HG03280 (cell line): ENCODE results near the gene OR2T35.
"Not testable (repeated sequence)": the region's sequence is repeated elsewhere in the genome, so short reads cannot be mapped to it uniquely, and the experiment has no call there.

Source experiments
- ATAC-seq: cut with Tn5 transposase; IDR thresholded peaks from one replicate; pipeline ENCODE4 v1.9.1; 2021; ENCODE audit warnings: mild to moderate bottlenecking, moderate library complexity; ENCODE audit not compliant: unreplicated experiment

Gene OR2T35, protein sequence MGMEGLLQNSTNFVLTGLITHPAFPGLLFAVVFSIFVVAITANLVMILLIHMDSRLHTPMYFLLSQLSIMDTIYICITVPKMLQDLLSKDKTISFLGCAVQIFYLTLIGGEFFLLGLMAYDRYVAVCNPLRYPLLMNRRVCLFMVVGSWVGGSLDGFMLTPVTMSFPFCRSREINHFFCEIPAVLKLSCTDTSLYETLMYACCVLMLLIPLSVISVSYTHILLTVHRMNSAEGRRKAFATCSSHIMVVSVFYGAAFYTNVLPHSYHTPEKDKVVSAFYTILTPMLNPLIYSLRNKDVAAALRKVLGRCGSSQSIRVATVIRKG

GRCh38 chr1:248645178-248645577 lies at the start of gene OR2T35:
OR2T35 (minus strand) TSS chr1:248645278; CDS start chr1:248639258, 6,020 bp downstream.
- ATAC-seq, result not testable (repeated sequence)

DNA sequence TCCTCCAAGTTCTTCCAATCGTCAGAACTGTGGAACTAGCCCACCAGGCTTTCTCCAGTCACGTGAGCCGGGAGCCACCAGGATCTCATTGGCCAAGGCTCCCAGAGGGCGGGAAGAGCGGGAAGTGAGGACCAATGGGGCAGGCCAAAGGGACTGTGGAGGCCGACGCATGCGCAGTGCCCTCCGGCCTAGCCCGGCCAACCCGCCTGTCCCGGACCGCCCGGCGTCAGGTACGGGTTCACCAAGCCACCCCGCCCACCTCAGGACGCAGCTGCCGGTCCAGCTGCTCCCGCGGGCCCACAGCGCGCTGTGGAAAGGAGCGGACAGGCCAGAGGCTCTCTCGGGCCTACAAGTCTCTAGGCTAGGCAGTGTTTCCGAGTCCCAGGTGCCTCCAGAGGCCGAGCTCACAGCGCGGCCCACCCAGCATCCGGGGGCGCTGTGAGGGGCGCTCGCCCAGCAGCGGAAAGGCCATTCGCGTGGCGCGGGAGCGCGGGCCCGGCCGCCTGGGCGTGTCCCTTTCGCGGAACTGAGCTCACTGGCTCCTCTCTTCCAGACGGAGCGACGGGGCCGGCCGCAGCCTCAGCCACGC lies 46.6 kb upstream of the OR2T35 start:
- no peak for ATAC-seq

- peak; percentile 38 for ATAC-seq
Measured at GRCh38 chr1:248688527-248689298, 43.6 kb upstream of the OR2T35 start.

GRCh38 chr1:248686815-248687214 lies 41.7 kb upstream of the OR2T35 start:
- ATAC-seq, result peak; percentile 90

DNA sequence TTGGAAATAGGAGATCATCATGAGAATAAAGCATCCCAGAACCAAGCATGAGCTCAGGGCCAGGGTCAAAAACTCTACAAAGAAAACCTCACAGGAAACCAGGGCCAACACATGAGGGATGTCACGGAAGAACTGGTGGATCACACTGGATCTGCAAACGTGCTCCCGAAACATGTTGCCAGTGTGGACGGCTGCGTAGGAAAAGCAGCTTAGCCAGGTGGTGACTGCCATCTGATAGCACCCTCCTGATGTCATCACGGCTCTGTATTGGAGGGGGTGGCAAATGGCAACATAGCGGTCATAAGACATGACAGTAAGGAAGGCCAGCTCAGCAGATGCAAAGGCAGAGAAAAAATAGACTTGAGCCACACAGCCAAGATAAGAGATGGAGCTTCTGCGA lies 36.6 kb upstream of the OR2T35 start:
- no peak for ATAC-seq

GRCh38 chr1:248670003-248670402 lies 24.9 kb upstream of the OR2T35 start:
- no peak for ATAC-seq

DNA sequence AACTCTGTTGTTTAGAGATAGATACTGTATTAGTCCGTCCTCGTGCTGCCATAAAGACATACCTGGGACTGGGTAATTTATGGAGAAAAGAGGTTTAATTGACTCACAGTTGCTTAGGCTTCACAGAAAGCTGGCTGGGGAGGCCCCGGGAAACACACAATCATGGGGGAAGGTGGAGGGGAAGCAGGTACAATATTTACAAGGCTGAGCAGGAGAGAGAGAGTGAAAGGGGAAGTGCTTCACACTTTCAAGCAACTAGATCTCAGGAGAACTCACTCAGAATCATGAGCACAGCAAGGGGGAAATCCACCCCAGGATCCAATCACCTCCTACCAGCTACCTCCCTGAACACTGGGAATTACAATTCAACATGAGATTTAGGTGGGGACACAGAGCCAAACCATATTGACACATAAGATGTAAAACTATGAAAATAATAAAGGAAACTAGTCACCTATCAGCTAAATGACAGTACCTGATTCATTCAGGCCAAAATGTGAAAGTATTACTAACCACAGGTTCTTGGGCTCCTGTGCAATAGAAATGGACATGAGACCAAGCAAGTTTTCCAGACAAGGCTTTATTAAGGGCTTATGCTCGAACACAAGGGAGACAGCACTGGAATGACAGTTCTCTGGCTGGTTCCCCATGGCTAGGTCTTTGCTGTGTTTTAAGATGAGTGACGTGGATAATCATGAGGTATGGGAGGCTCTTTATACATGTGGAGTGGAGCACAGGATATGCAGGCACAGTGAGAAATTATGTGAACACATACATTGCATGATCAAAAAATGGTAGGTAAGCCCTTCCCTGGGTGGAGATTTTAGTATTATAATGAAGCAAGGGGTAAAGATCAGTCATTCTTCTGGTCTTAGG lies 18.6 kb upstream of the OR2T35 start:
- ATAC-seq, result peak; percentile 89

GRCh38 chr1:248656797-248657196 lies 11.7 kb upstream of the OR2T35 start:
- not testable (repeated sequence) for ATAC-seq

DNA sequence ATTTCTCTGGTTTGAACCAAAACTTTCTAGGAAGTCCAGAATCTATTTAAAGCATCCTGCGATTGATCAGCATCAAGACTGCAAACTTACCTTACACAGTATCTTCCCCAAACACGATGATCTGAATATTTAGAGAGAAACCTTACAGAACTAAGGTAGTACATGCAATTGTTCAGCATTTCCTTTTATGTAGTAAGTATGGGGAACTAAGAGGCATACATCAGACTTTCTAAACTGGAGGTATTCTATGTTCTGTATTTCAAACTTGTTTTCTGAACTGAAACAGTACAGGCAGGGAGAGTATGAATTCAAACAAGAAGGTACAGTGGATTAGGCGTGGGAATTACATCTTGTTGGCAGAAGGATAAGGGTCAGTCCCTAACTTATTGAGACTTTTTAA lies 10.3 kb upstream of the OR2T35 start, which contains the start of gene OR2T27:
TSS of gene OR2T27 (minus strand) at position 175 of the 400 bp plus-strand sequence. CDS start 4,644 bp downstream, outside the sequence.
- not testable (repeated sequence) for ATAC-seq

DNA sequence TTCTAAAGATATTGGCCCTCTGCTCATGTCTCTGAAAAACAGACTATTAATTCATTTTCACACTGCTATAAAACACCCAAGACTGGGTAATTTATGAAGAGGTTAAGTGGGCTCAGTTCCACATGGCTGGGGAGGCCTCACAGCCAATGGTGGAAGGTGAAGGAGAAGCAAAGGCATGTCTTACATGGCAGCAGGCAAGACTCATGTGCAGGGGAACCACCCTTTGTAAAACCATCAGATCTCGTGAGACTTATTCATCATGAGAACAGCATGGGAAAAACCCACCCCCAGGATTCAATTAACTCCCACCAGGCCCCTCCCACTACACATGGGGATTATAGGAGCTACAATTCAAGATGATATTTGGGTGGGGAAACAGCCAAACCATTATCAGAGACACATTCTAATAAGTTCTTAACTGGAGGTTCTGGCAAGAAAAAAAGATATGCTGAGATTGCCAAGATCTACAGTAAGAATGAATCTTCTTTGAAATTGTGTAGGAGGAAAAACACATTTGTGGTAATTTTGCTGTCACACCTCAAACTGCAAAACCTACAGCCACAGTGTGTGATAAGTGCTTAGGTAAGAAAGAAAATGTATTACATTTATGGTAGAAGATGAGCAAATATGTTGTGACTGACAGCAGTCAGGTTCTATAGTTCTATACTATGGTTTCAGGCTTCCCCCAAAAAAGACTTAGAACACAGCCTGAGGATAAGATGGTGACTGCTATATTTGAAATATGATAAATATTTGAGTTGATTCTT lies 3.9 kb upstream of the OR2T35 start:
- not testable (repeated sequence) for ATAC-seq

GRCh38 chr1:248642971-248643651 lies 2.0 kb downstream of the OR2T35 start:
- ATAC-seq, result peak; percentile 59

GRCh38 chr1:248641583-248641982 lies 3.5 kb downstream of the OR2T35 start:
- peak; percentile 1 for ATAC-seq

- ATAC-seq, result peak; percentile 28
Measured at GRCh38 chr1:248640906-248641305, 4.2 kb downstream of the OR2T35 start.

DNA sequence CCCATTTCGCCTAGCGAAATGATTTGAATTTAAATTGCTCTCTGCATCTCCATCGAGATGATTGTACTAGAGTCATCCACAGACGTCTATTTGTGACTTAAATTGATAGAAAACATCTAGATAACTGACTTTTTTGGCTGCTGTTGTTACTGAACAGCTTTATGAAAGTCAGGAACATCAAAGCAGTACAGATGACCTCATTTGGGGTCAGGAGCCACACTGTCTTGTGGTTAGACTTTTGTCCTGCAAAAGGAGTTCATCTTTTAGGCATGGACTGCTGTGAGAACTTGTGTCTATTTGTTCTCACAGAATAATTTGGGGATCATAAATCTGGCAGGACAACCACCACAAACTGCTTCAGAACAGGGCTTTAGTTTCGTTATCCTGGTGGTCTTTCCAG lies 5.4 kb downstream of the OR2T35 start:
- ATAC-seq, result not testable (repeated sequence)

DNA sequence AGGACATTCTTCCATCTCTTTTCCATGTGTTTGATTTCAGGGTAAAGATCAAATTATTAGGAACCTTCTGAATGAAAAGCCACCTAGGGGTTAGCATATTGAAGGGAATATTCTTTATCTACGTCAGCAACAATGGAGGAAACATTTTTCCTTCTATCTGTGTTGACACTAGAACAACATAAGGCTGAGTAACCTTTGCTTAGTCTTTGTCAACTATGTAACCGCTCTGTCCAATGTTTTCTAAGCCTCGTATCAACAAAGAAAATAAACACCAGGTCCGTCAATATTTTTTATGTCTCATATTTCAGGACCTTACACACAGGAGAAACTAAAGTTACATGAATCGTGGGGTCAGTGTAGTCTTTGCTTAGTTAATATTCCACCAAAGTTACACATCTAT lies 8.5 kb downstream of the OR2T35 start:
- not testable (repeated sequence) for ATAC-seq

GRCh38 chr1:248634991-248635390 lies 10.1 kb downstream of the OR2T35 start, which contains the start of gene OR2T11:
OR2T11 (minus strand) TSS chr1:248635091; CDS start chr1:248627128, 7,963 bp downstream.
- not testable (repeated sequence) for ATAC-seq

DNA sequence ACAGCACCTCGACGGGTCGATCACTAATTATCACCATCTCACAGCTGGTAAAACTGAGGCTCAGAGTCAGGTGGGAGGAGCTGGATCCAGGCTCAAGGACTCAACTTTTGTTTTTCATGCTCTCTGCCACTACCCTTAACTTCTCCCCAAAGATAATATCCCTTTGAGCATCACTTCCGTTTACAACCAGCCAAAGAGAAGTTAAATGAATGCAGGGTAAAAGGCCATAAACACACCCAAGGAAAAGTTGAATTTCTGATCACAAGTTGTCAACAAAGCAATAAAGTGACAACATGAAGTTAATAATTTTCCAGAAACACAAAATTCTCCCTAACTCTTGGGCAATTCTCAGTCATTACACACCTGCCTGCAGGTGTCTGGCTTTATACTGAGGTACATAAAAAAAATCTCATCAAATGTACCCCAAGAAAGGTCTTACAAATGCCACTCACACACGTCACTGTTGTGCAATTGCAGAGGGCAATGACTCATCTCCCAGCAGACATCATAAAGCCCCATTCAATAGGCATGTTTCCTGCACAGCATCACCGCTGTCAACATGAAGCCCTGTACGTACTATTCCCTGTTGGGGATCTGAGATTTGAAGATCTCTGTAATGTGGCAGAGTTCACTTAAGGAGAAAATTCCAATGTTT lies 13.6 kb downstream of the OR2T35 start:
- no peak for ATAC-seq

DNA sequence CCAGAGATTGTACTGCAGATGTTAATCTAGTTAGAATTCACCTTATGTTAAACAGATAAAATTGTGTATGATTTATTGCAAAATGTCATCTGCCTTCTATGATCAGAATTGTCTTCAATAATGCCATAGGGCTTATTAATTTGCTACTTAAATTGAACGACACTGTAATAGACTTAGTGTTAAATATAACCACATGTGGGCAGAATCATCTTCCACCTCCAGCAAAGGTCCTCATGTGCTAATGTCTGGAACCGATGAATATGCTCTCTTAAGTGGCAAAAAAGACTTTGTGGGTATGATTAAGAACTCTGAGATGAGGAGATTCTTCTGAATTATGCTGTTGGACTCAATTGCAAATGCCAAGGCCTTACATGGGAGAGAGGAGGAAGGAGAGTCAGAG lies 14.5 kb downstream of the OR2T35 start:
- ATAC-seq, result no peak
